HG03457 (cell line): ENCODE results near the gene CPNE6.
"Not testable (repeated sequence)": the region's sequence is repeated elsewhere in the genome, so short reads cannot be mapped to it uniquely, and the experiment has no call there.

Experiments used
- ATAC-seq: cut with Tn5 transposase; IDR thresholded peaks from one replicate; pipeline ENCODE4 v1.9.1; 2021; ENCODE audit warnings: moderate number of reproducible peaks; ENCODE audit not compliant: unreplicated experiment

The CPNE6 gene

DNA sequence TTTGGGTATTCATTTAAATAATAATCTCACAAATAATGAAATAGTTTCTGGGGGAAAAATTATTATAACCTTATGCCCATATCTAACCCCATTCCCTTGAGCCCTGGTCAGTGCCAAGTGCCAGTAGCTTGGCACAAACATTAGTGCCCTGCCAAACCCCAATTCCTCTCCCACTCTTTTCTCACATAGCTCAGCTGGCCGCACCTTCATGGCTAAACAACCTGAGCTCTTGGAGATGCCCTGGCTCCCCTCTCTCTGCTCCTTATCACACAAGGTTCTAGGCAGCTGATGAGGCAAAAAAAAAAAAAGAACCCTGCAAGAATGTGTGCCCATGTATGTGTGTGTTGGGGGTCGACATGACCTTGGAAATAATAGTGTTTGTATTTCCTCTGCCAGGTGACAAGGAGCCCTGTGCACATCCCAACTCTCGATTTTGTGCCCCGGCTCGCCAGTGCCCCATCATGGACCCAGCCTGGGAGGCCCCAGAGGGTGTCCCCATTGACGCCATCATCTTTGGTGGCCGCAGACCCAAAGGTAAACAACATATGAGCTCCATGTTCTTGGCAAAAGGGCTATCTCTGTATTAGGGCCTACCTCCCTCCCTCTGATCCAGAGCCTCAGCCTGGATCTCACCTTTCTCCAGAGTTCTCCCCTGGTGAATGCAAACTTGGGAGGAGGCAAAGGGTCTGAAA lies 31.1 kb downstream of the CPNE6 start:
- ATAC-seq: no peak

DNA sequence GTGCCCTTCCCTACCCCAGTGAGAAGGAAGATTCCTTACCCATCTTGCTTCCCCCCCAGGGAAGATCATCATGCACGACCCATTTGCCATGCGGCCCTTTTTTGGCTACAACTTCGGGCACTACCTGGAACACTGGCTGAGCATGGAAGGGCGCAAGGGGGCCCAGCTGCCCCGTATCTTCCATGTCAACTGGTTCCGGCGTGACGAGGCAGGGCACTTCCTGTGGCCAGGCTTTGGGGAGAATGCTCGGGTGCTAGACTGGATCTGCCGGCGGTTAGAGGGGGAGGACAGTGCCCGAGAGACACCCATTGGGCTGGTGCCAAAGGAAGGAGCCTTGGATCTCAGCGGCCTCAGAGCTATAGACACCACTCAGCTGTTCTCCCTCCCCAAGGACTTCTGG lies 32.1 kb downstream of the CPNE6 start:
- no peak for ATAC-seq

- not testable (repeated sequence) for ATAC-seq
These were observed 34.4 kb downstream of the CPNE6 start for GRCh38 chr14:24105609-24106239.

DNA sequence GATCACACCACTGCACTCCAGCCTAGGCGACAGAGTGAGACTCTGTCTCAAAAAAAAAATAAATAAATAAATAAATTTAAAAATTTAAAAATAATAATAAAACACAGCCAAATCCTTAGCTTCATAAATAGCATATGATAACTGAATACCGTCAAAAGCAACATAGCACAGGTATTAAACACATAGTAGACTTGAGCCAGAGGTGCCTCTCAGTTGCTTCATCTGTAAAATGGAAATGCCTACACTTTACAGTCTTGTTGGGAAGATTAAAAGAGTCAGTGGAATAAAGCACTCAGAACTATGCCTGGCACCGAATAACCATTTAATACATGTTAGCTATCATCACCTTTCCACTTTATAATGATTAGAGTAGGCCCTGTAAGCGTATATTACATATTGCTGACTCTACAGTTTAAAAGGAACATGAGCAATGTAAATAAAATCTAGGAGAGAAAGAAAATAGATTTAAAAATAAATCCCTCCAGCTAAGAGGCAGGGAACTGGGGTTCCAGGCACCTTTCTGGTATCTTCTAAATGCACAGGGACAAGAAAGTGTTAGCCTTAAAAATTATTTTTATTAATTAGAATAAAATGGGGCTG lies 35.4 kb downstream of the CPNE6 start:
- ATAC-seq: no peak

GRCh38 chr14:24108336-24108874 lies 37.0 kb downstream of the CPNE6 start:
- ATAC-seq: no peak

DNA sequence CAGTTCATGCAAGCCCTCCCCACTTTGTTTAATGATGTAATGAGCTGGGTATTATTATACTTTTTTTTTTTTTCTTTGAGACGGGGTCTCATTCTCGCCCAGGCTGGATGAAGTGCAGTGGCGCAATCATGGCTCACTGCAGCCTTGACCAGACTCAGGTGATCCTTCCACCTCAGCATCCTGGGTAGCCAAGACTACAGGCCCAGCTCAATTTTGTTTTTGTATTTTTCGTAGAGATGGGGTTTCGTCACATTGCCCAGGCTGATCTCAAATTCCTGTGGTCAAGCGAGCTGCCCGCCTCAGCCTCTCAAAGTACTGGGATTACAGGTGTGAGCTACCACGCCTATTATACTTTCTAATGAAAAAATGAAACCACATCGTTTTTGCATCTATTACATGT lies 38.7 kb downstream of the CPNE6 start:
- no peak for ATAC-seq

- ATAC-seq: no peak
These were observed 39.2 kb downstream of the CPNE6 start for GRCh38 chr14:24110523-24110922.

DNA sequence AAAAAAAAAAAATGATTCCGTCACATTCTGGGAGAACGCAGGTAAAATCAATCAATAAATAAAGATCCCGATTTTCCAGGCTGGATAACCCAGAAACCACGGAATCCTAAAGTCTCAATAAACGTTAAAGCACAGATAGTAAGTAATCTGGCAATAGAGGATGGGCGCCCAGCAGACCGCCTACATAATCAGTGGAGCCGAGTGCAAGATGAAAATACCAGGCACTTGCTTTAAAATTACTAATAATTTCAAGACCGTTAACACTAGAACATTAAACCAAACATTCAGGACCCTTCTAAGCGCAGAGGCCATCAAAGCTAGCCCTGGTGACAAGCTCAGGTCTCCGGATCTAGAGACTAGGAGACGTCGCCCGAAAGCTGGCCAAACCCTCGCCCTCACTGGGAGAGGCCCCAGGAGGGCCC lies 42.0 kb downstream of the CPNE6 start:
- ATAC-seq: no peak

GRCh38 chr14:24113801-24114531 lies 42.6 kb downstream of the CPNE6 start:
- peak; percentile 22 for ATAC-seq

DNA sequence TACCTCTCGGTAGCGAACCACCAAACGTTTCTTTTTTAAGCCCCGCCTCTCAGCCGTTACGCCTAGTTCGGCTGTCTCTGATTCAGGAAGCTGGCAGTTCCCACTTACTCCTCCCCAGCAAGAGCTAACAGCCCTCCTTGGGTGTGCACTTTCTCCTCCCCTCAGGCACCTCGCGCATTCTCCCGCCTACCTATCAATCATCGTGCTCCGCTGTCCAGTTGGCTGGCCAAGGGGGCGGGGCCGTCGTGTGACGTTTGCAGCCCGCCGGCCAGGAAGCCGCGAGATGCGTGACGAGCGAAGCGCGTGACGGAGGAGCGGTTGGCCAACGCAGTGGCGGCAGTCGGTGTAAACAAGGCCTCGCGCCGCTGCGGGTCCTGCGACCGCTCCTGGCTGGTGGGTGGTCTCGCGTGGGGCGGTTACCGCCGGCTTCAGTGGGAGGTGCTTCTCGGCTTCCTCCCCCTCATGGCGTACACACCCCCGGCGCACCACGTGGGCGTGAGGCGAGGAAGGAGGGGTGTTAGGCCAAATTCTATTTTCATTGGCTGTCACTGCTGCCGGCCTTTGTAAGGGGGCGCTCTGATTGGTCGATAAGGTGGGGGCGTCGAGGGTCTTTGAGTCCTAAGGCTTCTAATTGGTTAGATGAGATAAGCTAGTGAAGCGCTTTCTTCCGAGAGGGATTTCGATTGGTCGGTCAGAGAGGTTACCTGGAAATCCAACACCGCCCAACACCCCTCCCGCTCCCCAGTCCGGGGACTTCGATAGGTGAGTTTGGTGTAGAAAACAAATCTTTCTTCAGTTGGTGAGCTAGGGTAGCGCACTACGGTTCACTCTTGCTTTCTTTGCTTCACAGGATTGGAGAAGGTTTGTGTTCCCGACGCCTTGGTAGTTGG lies 43.4 kb downstream of the CPNE6 start, which contains the start of the genes DCAF11 and NRL:
Gene DCAF11 (plus strand): TSS at position 246 of the 890 bp plus-strand sequence. CDS start 818 bp downstream, outside the sequence.
Gene NRL (minus strand): TSS at position 418 of the 890 bp plus-strand sequence. CDS start 32,101 bp downstream, outside the sequence.
- peak; percentile 69 for ATAC-seq

GRCh38 chr14:24115422-24116127 lies 44.2 kb downstream of the CPNE6 start:
- ATAC-seq: no peak

- no peak for ATAC-seq
These were observed 44.9 kb downstream of the CPNE6 start for GRCh38 chr14:24116128-24116814.

- no peak for ATAC-seq
These were observed 45.8 kb downstream of the CPNE6 start for GRCh38 chr14:24117179-24117578.

DNA sequence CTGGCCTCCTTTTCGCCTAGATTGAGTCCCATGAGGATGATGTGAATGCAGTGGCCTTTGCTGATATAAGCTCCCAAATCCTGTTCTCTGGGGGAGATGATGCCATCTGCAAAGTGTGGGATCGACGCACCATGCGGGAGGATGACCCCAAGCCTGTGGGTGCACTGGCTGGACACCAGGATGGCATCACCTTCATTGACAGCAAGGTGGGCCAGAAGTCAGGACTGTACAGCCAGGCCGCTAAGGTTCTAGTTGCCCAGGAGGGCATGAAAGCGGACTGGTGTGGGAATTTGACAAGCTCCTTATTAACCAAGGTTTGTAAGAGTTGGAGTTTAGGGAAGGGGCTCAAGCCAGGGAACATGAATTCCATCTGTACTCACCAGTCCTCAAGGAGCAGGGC lies 48.3 kb downstream of the CPNE6 start:
- ATAC-seq: no peak

GRCh38 chr14:24121210-24121609 lies 49.8 kb downstream of the CPNE6 start:
- no peak for ATAC-seq

GRCh38 chr14:24122416-24122815 lies 51.1 kb downstream of the CPNE6 start:
- no peak for ATAC-seq

DNA sequence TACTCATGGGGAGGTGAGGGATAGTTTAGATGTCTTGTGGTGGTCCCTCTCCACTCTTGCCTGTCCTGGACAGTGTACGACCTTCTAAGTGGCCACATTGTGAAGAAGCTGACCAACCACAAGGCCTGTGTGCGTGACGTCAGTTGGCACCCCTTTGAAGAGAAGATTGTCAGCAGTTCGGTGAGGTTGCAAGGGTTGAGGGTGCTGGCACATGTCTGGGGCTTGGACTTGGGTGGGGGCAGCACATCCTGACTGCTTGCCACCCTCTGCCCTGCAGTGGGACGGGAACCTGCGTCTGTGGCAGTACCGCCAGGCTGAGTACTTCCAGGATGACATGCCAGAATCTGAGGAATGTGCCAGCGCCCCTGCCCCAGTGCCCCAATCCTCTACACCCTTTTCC lies 51.5 kb downstream of the CPNE6 start:
- ATAC-seq: no peak

GRCh38 chr14:24123424-24124417 lies 52.4 kb downstream of the CPNE6 start:
- no peak for ATAC-seq
